NT2/D1 (cell line): Measurements from ENCODE around the gene PHACTR1.

Experiments
- DNase-seq: peaks from one replicate; pipeline ENCODE4 v3.0.0-alpha.2; 2011; ENCODE audit warnings: low read depth, low spot score
- H3K27me3 ChIP-seq: 2 replicates; pipeline ENCODE4 v1.6.0; 2011; ENCODE audit warnings: mild to moderate bottlenecking; ENCODE audit not compliant: insufficient read length, insufficient read depth
- H3K36me3 ChIP-seq: 2 replicates; pipeline ENCODE4 v1.6.1; 2011; ENCODE audit warnings: mild to moderate bottlenecking, low read length, mixed read lengths; ENCODE audit not compliant: insufficient read depth, insufficient read length
- H3K4me1 ChIP-seq: 2 replicates; pipeline ENCODE4 v1.5.1; 2011; ENCODE audit not compliant: insufficient read depth, insufficient read length
- H3K4me3 ChIP-seq: 2 replicates; pipeline ENCODE4 v1.5.1; 2011; ENCODE audit warnings: low read depth; ENCODE audit not compliant: insufficient read length
- H3K9ac ChIP-seq: 2 replicates; pipeline ENCODE4 v1.6.0; 2011; ENCODE audit warnings: low read depth; ENCODE audit not compliant: insufficient read length
- H3K9me3 ChIP-seq: 2 replicates; pipeline ENCODE4 v1.5.1; 2011; ENCODE audit warnings: mild to moderate bottlenecking, low read length; ENCODE audit not compliant: insufficient read depth
- SUZ12 ChIP-seq: IDR thresholded peaks from 2 replicates; pipeline ENCODE4 v1.6.1; 2011; ENCODE audit not compliant: insufficient read length, insufficient read depth; ENCODE audit errors: extremely low read depth
- YY1 ChIP-seq: IDR thresholded peaks from 2 replicates; pipeline ENCODE4 v1.6.1; 2011; ENCODE audit not compliant: insufficient read length, insufficient read depth
- ZNF274 ChIP-seq: IDR thresholded peaks from 2 replicates; pipeline ENCODE4 v1.6.1; 2011; ENCODE audit warnings: mild to moderate bottlenecking, low read depth, low read length

PHACTR1 gene

DNA sequence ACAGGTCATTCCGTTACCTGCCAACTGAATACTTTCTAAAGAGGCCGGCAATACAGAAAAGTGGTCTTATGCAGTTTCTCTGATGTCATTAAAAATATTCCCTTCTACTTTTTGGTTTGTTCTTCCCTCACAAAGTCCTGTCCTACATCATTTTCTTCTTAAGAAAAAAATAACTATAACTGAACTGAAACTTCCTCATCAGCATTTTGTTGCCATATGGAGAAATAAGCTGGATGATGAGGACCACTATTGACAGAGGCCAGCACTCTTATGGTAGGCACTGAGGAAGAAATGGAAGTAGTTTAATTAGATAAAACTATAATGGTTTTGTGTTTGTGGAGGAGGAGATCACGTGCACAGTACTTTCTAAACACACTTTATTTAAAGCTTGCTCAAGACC lies 274.9 kb downstream of the PHACTR1 start:
- H3K9me3 ChIP-seq = no peaks in the 10 kb centered on the region
- no peaks in the 10 kb centered on the region for H3K36me3 ChIP-seq
- DNase-seq = no peak
- no peak overlapping the region for H3K9ac ChIP-seq
- no peak overlapping the region for H3K4me3 ChIP-seq
- no peak for TF ChIP-seq YY1
- TF ChIP-seq ZNF274 = no peak
- TF ChIP-seq SUZ12 = no peak
- no peaks in the 10 kb centered on the region for H3K27me3 ChIP-seq
- H3K4me1 ChIP-seq = no peaks in the 10 kb centered on the region

DNA sequence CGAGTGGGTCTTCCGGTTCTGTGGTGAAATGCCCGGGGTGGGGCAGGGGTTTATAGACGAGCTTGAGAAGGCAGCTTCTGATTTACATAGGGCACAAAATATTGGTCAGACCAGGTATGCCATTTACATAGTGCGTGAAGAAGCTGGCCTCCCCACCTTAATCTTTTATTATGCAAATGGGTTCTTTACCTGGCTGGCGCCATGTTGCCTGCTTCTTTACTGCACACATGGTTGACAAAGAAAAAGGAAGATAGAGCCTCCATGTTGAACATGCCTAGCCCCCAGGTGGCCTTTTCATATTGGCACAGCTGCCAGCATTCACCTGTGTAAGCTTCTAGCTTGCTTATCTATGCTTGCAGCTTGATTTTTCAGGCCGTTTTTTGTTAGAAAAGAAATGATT lies 276.2 kb downstream of the PHACTR1 start:
- Histone ChIP-seq H3K27me3 (no peaks in the 10 kb centered on the region), H3K9me3 (no peaks in the 10 kb centered on the region), H3K9ac (no peak overlapping the region), H3K4me1 (no peaks in the 10 kb centered on the region), H3K4me3 (no peak overlapping the region), H3K36me3 (no peaks in the 10 kb centered on the region)
- TF ChIP-seq ZNF274 = no peak
- no peak for TF ChIP-seq YY1
- TF ChIP-seq SUZ12 = no peak
- DNase-seq = no peak

DNA sequence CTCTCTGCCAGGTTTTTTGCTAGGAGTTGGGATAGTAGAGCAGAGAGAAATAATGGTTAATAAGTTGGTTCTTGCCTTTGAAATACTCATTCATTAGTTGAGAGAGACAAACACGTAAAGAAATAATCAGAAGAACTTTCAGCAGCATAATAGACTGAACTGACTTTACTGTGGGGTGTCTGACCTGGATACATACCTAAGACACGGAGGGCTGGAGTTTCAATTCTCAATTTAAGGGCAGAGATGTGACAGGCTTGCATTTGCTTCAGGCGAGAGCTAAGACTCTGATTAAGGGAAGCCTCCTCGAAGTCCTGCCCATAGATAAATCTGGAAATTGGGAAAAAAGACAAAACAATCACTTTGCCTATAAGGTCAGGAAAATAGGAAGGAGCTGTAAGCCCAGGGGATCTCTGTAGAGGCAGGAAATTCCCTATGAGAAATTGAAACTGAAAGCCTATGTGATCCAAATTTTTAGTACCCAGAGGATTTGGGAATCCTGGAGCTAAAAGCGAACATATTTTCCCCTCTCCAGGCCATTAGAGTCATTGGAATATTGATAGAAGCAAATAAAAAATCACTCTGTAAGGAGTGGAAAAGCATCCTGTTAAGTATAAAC lies 276.8 kb downstream of the PHACTR1 start:
- TF ChIP-seq SUZ12 = no peak
- TF ChIP-seq YY1 = no peak
- no peak for TF ChIP-seq ZNF274
- no peaks in the 10 kb centered on the region for H3K36me3 ChIP-seq
- H3K9ac ChIP-seq = no peak overlapping the region
- DNase-seq = no peak
- no peaks in the 10 kb centered on the region for H3K27me3 ChIP-seq
- no peak overlapping the region for H3K4me3 ChIP-seq
- H3K9me3 ChIP-seq = no peaks in the 10 kb centered on the region
- H3K4me1 ChIP-seq = no peaks in the 10 kb centered on the region

DNA sequence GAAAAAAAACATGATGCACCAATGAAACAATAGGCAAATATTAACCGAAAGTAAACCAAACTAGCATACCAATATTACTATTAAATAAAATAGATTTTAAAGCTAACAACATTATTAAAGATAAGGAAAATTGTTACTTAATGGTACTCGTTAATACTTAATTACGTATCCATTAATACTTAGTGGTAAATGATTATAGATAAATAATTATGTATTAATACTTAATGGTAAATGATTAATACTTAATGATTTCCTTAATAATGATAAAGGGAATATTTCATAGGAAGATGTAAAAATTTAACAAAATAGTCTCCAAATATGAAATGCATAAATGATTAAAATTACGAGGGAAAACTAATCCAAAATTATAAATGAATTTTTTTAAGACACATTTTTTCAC lies 278.9 kb downstream of the PHACTR1 start:
- Histone ChIP-seq H3K4me1 (no peaks in the 10 kb centered on the region), H3K27me3 (no peaks in the 10 kb centered on the region), H3K4me3 (no peak overlapping the region), H3K9me3 (no peaks in the 10 kb centered on the region), H3K36me3 (no peaks in the 10 kb centered on the region), H3K9ac (no peak overlapping the region)
- no peak for TF ChIP-seq SUZ12
- no peak for TF ChIP-seq YY1
- no peak for TF ChIP-seq ZNF274
- no peak for DNase-seq

DNA sequence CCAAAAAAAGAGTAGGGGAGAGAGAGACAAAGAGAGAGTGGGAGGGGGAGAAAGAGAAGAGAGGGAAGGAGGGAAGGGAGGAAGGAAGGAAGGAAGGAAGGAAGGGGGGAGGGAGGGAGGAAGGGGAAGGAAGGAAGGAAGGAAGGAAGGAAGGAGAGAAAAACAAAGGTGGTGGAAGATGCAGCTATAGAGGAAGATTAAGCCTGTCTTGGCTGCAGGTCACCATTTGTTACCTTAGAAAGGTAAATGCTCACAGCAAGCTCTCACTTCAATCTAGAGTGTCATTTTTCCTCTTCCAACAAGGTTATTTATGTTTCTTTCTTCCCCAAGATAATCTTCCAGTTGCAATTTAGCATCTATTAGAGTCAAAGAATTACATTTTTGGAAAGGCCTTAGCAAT lies 284.0 kb downstream of the PHACTR1 start:
- Histone ChIP-seq H3K4me3 (no peak overlapping the region), H3K4me1 (no peaks in the 10 kb centered on the region), H3K27me3 (no peaks in the 10 kb centered on the region), H3K36me3 (no peaks in the 10 kb centered on the region), H3K9me3 (no peaks in the 10 kb centered on the region), H3K9ac (no peak overlapping the region)
- no peak for DNase-seq
- TF ChIP-seq SUZ12 (no peak), ZNF274 (no peak), YY1 (no peak)

DNA sequence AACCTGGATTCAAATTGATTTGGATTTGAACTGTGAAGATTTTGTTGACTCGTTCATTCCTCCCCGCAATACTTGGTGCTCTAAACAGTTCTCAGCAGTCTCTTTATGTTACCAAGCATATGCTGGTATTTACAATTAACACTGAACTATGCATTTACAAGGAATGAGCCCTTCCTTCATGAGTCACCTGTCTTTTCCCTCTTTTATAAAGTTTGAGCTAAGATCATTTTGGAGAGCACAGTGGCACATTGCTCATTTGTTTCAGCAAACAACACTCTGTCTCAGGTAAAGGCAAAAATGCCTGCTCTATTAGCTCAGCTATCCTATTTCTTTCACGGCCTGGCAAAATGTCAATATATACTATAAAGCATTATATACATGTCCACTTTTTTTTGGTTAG lies 285.4 kb downstream of the PHACTR1 start:
- H3K36me3 ChIP-seq = no peaks in the 10 kb centered on the region
- no peaks in the 10 kb centered on the region for H3K4me1 ChIP-seq
- no peak overlapping the region for H3K4me3 ChIP-seq
- H3K9ac ChIP-seq = no peak overlapping the region
- H3K9me3 ChIP-seq = no peaks in the 10 kb centered on the region
- DNase-seq = no peak
- no peaks in the 10 kb centered on the region for H3K27me3 ChIP-seq
- TF ChIP-seq YY1 = no peak
- TF ChIP-seq ZNF274 = no peak
- no peak for TF ChIP-seq SUZ12

DNA sequence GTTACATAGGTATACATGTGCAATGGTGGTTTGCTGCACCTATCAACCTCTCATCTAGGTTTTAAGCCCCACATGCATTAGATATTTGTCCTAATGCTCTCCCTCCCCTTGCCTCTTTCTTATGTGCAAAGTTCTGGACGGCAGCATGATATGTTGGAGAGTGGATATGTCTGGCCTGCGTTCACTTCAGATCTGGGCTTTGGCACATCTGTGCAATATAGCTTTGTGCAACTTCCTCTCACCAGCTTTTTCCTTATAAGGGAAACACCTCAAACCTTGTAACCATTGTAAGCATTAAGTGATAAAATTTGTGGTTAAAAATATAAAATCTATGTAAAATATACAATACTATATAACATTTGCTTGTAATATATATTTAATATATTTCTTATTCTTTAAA lies 288.0 kb downstream of the PHACTR1 start:
- Histone ChIP-seq H3K9ac (no peak overlapping the region), H3K4me1 (no peaks in the 10 kb centered on the region), H3K27me3 (no peaks in the 10 kb centered on the region), H3K36me3 (no peaks in the 10 kb centered on the region), H3K9me3 (no peaks in the 10 kb centered on the region), H3K4me3 (no peak overlapping the region)
- no peak for TF ChIP-seq SUZ12
- no peak for TF ChIP-seq ZNF274
- TF ChIP-seq YY1 = no peak
- no peak for DNase-seq
